ENCODE results near the gene ZNF777.

DNA sequence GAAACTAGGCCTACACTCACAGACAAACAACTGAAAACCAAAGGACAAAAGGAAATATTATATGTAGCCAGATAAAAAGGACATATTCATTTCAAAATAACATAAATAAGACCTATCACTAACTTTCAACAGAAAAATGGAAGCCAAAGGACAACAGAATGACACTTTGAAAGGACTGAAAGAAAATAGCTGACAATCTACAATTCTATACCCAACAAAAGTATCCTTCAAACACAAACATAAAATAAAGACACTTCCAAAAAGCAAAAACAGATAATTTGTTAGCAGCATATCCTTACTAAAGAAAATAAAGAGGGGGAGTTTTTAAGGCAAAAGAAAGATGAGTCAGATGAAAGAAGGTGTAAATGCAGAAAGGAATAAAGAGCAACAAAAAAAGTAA, 44.7 kb upstream of the ZNF777 start:
- TF ChIP-seq, protein P1, sequence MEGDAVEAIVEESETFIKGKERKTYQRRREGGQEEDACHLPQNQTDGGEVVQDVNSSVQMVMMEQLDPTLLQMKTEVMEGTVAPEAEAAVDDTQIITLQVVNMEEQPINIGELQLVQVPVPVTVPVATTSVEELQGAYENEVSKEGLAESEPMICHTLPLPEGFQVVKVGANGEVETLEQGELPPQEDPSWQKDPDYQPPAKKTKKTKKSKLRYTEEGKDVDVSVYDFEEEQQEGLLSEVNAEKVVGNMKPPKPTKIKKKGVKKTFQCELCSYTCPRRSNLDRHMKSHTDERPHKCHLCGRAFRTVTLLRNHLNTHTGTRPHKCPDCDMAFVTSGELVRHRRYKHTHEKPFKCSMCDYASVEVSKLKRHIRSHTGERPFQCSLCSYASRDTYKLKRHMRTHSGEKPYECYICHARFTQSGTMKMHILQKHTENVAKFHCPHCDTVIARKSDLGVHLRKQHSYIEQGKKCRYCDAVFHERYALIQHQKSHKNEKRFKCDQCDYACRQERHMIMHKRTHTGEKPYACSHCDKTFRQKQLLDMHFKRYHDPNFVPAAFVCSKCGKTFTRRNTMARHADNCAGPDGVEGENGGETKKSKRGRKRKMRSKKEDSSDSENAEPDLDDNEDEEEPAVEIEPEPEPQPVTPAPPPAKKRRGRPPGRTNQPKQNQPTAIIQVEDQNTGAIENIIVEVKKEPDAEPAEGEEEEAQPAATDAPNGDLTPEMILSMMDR (IDR thresholded peaks at IDR 0.05) = no peak
- TF ChIP-seq, protein P2, sequence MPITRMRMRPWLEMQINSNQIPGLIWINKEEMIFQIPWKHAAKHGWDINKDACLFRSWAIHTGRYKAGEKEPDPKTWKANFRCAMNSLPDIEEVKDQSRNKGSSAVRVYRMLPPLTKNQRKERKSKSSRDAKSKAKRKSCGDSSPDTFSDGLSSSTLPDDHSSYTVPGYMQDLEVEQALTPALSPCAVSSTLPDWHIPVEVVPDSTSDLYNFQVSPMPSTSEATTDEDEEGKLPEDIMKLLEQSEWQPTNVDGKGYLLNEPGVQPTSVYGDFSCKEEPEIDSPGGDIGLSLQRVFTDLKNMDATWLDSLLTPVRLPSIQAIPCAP (CRISPR knock-in tag; IDR thresholded peaks at IDR 0.05) = no peak
- TF ChIP-seq MYBL2 (CRISPR knock-in tag; IDR thresholded peaks at IDR 0.05) (no peak), FOXJ3 (CRISPR knock-in tag; IDR thresholded peaks at IDR 0.05; ENCODE audit: borderline replicate concordance) (no peak), CREM (CRISPR knock-in tag; IDR thresholded peaks at IDR 0.05) (no peak)
- TF ChIP-seq, protein P3, sequence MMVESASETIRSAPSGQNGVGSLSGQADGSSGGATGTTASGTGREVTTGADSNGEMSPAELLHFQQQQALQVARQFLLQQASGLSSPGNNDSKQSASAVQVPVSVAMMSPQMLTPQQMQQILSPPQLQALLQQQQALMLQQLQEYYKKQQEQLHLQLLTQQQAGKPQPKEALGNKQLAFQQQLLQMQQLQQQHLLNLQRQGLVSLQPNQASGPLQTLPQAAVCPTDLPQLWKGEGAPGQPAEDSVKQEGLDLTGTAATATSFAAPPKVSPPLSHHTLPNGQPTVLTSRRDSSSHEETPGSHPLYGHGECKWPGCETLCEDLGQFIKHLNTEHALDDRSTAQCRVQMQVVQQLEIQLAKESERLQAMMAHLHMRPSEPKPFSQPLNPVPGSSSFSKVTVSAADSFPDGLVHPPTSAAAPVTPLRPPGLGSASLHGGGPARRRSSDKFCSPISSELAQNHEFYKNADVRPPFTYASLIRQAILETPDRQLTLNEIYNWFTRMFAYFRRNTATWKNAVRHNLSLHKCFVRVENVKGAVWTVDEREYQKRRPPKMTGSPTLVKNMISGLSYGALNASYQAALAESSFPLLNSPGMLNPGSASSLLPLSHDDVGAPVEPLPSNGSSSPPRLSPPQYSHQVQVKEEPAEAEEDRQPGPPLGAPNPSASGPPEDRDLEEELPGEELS (CRISPR knock-in tag; IDR thresholded peaks at IDR 0.05) = no peak
- TF ChIP-seq, protein P4, sequence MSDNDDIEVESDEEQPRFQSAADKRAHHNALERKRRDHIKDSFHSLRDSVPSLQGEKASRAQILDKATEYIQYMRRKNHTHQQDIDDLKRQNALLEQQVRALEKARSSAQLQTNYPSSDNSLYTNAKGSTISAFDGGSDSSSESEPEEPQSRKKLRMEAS (CRISPR knock-in tag; IDR thresholded peaks at IDR 0.05) = no peak
- TF ChIP-seq, protein P5, sequence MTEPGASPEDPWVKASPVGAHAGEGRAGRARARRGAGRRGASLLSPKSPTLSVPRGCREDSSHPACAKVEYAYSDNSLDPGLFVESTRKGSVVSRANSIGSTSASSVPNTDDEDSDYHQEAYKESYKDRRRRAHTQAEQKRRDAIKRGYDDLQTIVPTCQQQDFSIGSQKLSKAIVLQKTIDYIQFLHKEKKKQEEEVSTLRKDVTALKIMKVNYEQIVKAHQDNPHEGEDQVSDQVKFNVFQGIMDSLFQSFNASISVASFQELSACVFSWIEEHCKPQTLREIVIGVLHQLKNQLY (CRISPR knock-in tag; IDR thresholded peaks at IDR 0.05) = no peak
- TF ChIP-seq, protein P6, sequence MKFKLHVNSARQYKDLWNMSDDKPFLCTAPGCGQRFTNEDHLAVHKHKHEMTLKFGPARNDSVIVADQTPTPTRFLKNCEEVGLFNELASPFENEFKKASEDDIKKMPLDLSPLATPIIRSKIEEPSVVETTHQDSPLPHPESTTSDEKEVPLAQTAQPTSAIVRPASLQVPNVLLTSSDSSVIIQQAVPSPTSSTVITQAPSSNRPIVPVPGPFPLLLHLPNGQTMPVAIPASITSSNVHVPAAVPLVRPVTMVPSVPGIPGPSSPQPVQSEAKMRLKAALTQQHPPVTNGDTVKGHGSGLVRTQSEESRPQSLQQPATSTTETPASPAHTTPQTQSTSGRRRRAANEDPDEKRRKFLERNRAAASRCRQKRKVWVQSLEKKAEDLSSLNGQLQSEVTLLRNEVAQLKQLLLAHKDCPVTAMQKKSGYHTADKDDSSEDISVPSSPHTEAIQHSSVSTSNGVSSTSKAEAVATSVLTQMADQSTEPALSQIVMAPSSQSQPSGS (CRISPR knock-in tag; IDR thresholded peaks at IDR 0.05; ENCODE audit: borderline replicate concordance, low read depth) = no peak
- TF ChIP-seq, protein P7, sequence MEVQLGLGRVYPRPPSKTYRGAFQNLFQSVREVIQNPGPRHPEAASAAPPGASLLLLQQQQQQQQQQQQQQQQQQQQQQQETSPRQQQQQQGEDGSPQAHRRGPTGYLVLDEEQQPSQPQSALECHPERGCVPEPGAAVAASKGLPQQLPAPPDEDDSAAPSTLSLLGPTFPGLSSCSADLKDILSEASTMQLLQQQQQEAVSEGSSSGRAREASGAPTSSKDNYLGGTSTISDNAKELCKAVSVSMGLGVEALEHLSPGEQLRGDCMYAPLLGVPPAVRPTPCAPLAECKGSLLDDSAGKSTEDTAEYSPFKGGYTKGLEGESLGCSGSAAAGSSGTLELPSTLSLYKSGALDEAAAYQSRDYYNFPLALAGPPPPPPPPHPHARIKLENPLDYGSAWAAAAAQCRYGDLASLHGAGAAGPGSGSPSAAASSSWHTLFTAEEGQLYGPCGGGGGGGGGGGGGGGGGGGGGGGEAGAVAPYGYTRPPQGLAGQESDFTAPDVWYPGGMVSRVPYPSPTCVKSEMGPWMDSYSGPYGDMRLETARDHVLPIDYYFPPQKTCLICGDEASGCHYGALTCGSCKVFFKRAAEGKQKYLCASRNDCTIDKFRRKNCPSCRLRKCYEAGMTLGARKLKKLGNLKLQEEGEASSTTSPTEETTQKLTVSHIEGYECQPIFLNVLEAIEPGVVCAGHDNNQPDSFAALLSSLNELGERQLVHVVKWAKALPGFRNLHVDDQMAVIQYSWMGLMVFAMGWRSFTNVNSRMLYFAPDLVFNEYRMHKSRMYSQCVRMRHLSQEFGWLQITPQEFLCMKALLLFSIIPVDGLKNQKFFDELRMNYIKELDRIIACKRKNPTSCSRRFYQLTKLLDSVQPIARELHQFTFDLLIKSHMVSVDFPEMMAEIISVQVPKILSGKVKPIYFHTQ (CRISPR knock-in tag; IDR thresholded peaks at IDR 0.05) = no peak
- TF ChIP-seq, protein P8, sequence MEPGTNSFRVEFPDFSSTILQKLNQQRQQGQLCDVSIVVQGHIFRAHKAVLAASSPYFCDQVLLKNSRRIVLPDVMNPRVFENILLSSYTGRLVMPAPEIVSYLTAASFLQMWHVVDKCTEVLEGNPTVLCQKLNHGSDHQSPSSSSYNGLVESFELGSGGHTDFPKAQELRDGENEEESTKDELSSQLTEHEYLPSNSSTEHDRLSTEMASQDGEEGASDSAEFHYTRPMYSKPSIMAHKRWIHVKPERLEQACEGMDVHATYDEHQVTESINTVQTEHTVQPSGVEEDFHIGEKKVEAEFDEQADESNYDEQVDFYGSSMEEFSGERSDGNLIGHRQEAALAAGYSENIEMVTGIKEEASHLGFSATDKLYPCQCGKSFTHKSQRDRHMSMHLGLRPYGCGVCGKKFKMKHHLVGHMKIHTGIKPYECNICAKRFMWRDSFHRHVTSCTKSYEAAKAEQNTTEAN (CRISPR knock-in tag; IDR thresholded peaks at IDR 0.05) = no peak
- TF ChIP-seq, protein P9, sequence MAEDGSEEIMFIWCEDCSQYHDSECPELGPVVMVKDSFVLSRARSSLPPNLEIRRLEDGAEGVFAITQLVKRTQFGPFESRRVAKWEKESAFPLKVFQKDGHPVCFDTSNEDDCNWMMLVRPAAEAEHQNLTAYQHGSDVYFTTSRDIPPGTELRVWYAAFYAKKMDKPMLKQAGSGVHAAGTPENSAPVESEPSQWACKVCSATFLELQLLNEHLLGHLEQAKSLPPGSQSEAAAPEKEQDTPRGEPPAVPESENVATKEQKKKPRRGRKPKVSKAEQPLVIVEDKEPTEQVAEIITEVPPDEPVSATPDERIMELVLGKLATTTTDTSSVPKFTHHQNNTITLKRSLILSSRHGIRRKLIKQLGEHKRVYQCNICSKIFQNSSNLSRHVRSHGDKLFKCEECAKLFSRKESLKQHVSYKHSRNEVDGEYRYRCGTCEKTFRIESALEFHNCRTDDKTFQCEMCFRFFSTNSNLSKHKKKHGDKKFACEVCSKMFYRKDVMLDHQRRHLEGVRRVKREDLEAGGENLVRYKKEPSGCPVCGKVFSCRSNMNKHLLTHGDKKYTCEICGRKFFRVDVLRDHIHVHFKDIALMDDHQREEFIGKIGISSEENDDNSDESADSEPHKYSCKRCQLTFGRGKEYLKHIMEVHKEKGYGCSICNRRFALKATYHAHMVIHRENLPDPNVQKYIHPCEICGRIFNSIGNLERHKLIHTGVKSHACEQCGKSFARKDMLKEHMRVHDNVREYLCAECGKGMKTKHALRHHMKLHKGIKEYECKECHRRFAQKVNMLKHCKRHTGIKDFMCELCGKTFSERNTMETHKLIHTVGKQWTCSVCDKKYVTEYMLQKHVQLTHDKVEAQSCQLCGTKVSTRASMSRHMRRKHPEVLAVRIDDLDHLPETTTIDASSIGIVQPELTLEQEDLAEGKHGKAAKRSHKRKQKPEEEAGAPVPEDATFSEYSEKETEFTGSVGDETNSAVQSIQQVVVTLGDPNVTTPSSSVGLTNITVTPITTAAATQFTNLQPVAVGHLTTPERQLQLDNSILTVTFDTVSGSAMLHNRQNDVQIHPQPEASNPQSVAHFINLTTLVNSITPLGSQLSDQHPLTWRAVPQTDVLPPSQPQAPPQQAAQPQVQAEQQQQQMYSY (CRISPR knock-in tag; IDR thresholded peaks at IDR 0.05) = no peak

Data from WTC11 (cell line).